ENCODE measurements around the gene SEZ6L2.

The SEZ6L2 gene

GRCh38 chr16:29830774-29831173, 68.6 kb downstream of the SEZ6L2 start:
- H3K4me3 ChIP-seq (ENCODE audit: low read depth, low read length), result no peak overlapping the region

GRCh38 chr16:29826342-29826695, 73.0 kb downstream of the SEZ6L2 start:
- H3K4me3 ChIP-seq (ENCODE audit: low read depth, low read length), result no peak overlapping the region

- H3K4me3 ChIP-seq (ENCODE audit: low read depth, low read length), result no peak overlapping the region
Measured at GRCh38 chr16:29825145-29826044, 74.0 kb downstream of the SEZ6L2 start.

- H3K4me3 ChIP-seq (ENCODE audit: low read depth, low read length), result no peak overlapping the region
Measured at GRCh38 chr16:29824589-29825144, 74.7 kb downstream of the SEZ6L2 start.

GRCh38 chr16:29821643-29822115, 77.7 kb downstream of the SEZ6L2 start:
- H3K4me3 ChIP-seq (ENCODE audit: low read depth, low read length), result no peak overlapping the region

Measured in iPS-11a (cell line).